GM21390 (cell line): ENCODE measurements around the gene KCNF1.

Experiments used
- ATAC-seq: cut with Tn5 transposase; IDR thresholded peaks from one replicate; pipeline ENCODE4 v1.9.1; 2021; ENCODE audit not compliant: unreplicated experiment

KCNF1 gene

GRCh38 chr2:10918661-10919409, 7.1 kb downstream of the KCNF1 start:
- no peak for ATAC-seq

- ATAC-seq, result no peak
These were observed 7.7 kb downstream of the KCNF1 start for GRCh38 chr2:10919410-10919770.

GRCh38 chr2:10919771-10920621, 8.3 kb downstream of the KCNF1 start:
- no peak for ATAC-seq

DNA sequence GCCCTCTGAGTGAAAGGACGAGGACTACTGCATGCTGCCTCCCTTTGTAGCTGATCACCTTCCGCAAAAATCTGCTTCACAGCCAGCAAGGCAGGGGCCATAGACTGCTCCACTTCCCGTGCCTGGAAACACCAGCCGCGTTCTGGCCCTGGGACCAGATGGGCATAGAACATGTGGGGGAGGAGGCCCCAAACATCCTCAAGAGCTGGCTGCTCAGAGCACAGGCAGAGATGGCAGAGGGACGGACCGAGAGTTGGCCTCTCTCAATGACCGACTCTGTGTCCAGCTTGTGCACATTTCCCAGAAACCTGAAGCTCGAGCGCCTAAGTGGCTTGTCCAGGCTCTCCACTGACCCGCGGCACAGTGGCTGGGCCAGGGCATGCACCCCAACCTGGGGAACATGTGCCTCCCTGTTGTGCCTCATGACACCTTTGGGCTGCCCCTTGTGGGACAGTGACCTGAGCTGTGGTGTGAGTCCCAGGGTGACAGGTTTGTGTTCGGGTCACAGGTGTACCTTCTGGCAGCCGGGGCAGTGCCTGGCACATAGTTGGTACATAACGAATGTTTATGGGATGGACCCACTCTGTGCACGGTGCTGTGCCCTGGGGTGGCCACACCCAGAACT, 9.1 kb downstream of the KCNF1 start:
- ATAC-seq, result no peak

GRCh38 chr2:10921525-10921924, 9.8 kb downstream of the KCNF1 start:
- ATAC-seq, result no peak

GRCh38 chr2:10922307-10923007, 10.7 kb downstream of the KCNF1 start:
- ATAC-seq, result no peak

GRCh38 chr2:10923008-10923375, 11.3 kb downstream of the KCNF1 start:
- no peak for ATAC-seq

DNA sequence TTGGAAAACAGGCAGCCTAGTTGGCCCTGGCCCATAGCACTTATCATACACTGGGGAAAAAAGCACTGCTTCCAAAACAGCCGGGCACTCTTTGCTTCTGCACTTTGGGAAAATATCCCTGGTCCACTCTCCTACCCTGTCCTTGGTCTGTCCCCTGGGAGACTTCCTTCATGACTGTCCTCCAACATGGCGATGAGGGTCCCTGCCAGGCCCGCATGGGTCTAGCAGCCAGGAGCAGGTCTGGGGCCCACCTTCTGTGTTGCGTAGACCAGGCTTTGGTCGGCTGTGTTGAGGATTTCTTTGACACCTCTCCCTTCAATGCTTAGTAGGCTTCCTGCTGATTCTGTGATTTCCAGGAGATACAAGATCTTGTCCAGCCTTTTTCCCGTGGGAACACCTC, 12.2 kb downstream of the KCNF1 start:
- ATAC-seq, result no peak

DNA sequence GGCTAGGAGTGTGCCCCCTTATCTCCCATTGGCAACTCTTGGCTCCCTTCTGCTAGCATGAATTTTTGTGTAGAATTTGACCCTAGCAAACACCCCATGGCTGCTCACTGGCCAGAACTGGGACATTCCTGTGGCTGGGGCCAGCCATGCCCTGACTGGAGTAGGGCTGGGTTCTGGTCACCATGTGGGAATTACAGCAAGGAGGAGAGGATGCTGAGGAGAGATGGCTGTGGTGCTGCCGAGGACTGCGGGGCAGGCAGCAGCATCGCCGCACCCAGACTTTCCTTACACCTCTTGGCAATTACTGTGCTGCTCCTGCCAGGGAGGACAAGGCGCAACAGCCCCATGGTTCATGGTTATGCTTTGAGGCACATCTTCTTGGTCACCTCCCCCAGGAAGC, 12.7 kb downstream of the KCNF1 start:
- ATAC-seq, result no peak

GRCh38 chr2:10924859-10925258, 13.1 kb downstream of the KCNF1 start:
- ATAC-seq, result no peak

DNA sequence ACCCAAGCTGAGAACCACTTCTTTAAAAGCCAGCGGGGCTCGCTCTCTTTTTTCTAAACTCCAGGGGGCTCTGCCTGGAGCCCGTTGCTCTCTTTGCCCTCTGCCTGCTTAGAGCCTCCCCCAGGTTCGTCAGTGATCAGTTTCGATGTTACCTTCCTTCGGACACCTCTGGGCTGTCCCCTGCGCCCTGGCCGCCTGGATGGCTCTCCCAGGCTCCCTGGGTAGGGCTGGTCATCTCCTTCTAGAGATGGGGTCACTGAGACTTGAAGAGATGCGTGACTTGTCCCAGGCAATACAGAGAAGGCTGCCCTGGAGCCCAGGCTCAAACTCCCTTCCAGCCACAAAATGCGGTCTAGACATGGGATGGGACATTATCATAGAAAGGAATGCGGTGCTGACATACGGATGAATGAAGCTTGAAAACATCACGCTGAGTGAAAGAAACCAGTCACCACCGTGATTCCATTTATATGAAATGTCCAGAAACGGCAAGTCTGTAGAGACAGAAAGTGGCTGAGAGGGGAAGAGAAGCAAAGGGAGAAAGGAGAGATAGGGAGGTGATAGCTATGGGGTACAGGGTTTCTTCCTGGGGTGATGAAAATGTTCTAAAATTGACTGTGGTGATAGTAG, 14.6 kb downstream of the KCNF1 start:
- ATAC-seq, result no peak

GRCh38 chr2:10930721-10931516, 19.2 kb downstream of the KCNF1 start:
- no peak for ATAC-seq

DNA sequence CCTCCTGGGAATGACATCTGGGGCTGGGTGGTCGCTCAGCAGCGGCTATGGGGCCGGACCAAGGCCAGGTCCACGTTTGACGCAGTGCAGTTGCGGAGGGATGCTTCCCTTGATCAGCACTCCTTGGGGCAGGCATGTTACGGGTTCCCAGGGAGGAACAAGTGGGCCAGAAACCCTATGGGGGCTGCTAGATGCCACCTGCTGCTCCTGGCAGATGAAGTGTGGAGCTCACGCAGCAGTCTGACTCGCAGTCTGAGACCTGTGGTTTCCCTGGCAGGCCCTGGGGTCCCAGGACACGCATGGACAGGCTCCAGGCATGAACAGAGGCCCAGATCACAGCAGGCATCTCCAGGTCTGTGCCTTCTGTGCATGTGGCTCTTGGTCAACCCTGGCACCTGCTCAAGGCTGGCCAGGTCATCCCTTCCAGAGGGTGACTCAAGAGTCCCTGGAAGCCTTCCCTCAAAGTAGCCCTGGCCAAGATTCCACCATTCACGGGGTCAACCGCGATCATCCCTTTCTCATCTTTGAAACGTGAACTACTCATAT, 20.0 kb downstream of the KCNF1 start:
- ATAC-seq, result no peak

- no peak for ATAC-seq
These were observed 20.8 kb downstream of the KCNF1 start for GRCh38 chr2:10932345-10933151.

DNA sequence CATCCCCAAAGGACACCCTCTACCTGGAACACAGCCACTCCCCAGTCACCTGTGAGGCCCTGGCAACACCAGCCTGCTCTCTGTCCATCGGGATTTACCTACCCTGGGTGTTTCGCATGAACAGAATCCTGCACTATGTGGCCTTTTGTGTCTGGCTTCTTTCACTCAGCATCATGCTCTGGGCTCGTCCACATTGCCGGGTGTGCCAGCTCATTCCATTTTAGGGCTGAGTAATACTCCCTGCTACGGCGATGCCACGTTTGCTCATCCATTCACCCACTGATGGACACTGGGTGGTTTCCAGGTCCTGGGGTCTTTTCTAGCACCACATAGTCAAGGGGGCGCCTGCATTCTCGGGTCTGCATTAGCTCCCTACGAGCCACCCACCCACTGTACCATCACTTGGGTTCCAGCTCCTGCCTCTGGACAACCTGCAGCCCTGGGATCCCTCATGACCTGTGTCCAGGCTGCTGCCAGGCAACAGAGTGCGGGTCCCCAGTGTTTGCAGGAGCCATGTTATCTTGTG, 22.0 kb downstream of the KCNF1 start:
- ATAC-seq, result no peak

DNA sequence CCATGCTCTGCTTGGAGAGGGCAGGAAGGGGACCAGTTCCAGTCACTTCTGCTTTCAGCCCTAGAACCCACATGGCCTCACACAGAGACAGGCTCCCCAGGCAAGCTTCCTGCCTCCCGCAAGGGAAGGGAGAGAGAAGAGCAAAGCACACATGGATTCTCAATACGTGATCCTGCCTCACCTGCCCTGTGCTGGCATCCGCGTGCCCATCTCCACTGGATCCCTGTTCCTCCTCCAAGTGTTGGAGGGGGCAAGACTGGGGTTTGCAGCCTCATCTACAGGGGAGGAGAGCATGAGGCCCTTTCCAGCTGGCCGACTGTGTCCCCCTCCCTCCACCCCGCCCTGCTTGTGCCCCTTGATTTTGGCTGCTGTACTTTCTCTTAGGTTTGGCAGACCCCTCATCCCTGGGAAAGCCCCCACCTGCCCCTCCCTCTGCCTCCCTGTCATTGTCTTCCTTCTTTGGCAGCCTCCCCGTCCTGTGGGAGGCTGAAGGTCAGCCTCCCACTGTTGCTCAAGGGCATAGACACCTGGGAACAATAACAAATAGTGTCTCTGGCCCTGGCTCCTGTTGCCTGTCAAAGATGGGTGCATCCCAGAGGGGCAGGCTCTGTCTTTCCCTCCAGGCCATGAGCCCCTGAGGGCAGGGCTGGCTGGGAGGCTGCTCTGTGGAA, 22.7 kb downstream of the KCNF1 start:
- ATAC-seq, result no peak

DNA sequence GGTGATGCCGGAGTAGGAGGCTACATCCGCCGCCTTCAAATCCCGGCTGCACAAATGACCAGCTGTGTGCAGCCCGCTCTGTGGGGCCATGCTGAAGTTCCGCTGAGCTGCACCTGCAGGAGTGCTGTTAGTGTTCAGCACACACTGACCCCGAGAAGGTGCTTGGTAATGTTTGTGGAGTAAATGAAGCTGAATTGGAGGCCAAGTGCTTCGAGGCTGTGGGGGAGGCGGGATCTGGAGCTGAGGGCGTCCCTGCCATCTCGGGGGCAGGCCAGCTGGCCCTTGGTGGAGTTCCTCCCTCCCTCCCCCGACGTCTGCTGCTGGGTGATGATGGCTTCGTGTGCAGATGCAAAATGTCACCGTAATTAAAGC, 23.2 kb downstream of the KCNF1 start:
- ATAC-seq, result no peak

GRCh38 chr2:10935366-10935918, 23.7 kb downstream of the KCNF1 start:
- no peak for ATAC-seq
